ENCODE measurements around the gene APOL2. TPM values are rescaled to one million over a fixed set of nuclear protein-coding genes. Genes with fewer than 3 reads are reported as not detected.
"Not testable (repeated sequence)": the region's sequence is repeated elsewhere in the genome, so short reads cannot be mapped to it uniquely, and the experiment has no call there.

APOL2 gene
- polyA plus RNA-seq, 1 experiment = 27.8 TPM

- no peak for TF ChIP-seq CTCF (IDR thresholded peaks at IDR 0.05; ENCODE audit: insufficient read depth, low read depth, low read length)
- CTCF ChIA-PET = interaction anchor here (1.6 kb wide), 1 partner anchor 10 kb away, joined by 4 read pairs; no protein-coding TSS in a partner anchor
- Histone ChIP-seq H3K27me3 (ENCODE audit: control insufficient read depth, insufficient read depth, low read length) (no peaks in the 10 kb centered on the region), H3K4me3 (ENCODE audit: low read depth, low read length) (no peak overlapping the region), H3K36me3 (ENCODE audit: control insufficient read depth, insufficient read depth, low read length) (no peaks in the 10 kb centered on the region)
- POLR2A ChIA-PET = no interaction called here
- no peak for DNase-seq (ENCODE audit: low read depth)
Observed at GRCh38 chr22:36267896-36268485, 28.7 kb upstream of the APOL2 start.

- no peak for DNase-seq (ENCODE audit: low read depth)
- no peaks in the 10 kb centered on the region for H3K27me3 ChIP-seq (ENCODE audit: control insufficient read depth, insufficient read depth, low read length)
- no peak for TF ChIP-seq CTCF (IDR thresholded peaks at IDR 0.05; ENCODE audit: insufficient read depth, low read depth, low read length)
- CTCF ChIA-PET = interaction anchor here (1.3 kb wide), 1 partner anchor 11 kb away, joined by 5 read pairs; no protein-coding TSS in a partner anchor
- H3K4me3 ChIP-seq (ENCODE audit: low read depth, low read length) = no peak overlapping the region
- POLR2A ChIA-PET = no interaction called here
- no peaks in the 10 kb centered on the region for H3K36me3 ChIP-seq (ENCODE audit: control insufficient read depth, insufficient read depth, low read length)
Observed at GRCh38 chr22:36267058-36267457, 27.7 kb upstream of the APOL2 start.

- POLR2A ChIA-PET, CTCF ChIA-PET: not testable (repeated sequence)
Observed at GRCh38 chr22:36263886-36264664, 24.7 kb upstream of the APOL2 start.

GRCh38 chr22:36263216-36263673, 23.9 kb upstream of the APOL2 start:
- CTCF ChIA-PET; H3K36me3 ChIP-seq (ENCODE audit: control insufficient read depth, insufficient read depth, low read length); H3K27me3 ChIP-seq (ENCODE audit: control insufficient read depth, insufficient read depth, low read length); H3K4me3 ChIP-seq (ENCODE audit: low read depth, low read length); POLR2A ChIA-PET; DNase-seq (ENCODE audit: low read depth): not testable (repeated sequence)

More at GRCh38 chr22:36263886-36264664, 24.7 kb upstream of the APOL2 start:
- not testable (repeated sequence) for DNase-seq (ENCODE audit: low read depth); H3K36me3 ChIP-seq (ENCODE audit: control insufficient read depth, insufficient read depth, low read length); H3K27me3 ChIP-seq (ENCODE audit: control insufficient read depth, insufficient read depth, low read length); H3K4me3 ChIP-seq (ENCODE audit: low read depth, low read length)

GRCh38 chr22:36262307-36262706, 23.0 kb upstream of the APOL2 start:
- H3K36me3 ChIP-seq (ENCODE audit: control insufficient read depth, insufficient read depth, low read length); CTCF ChIA-PET; H3K4me3 ChIP-seq (ENCODE audit: low read depth, low read length); POLR2A ChIA-PET; H3K27me3 ChIP-seq (ENCODE audit: control insufficient read depth, insufficient read depth, low read length); DNase-seq (ENCODE audit: low read depth): not testable (repeated sequence)

GRCh38 chr22:36261675-36262074, 22.3 kb upstream of the APOL2 start:
- H3K36me3 ChIP-seq (ENCODE audit: control insufficient read depth, insufficient read depth, low read length); POLR2A ChIA-PET; H3K27me3 ChIP-seq (ENCODE audit: control insufficient read depth, insufficient read depth, low read length); DNase-seq (ENCODE audit: low read depth); H3K4me3 ChIP-seq (ENCODE audit: low read depth, low read length): not testable (repeated sequence)
- CTCF ChIA-PET = interaction anchor here (0.7 to 1.2 kb wide), 2 partner anchors 16 to 117 kb away, joined by 3 to 4 read pairs; no protein-coding TSS in a partner anchor

- no peak for TF ChIP-seq CTCF (IDR thresholded peaks at IDR 0.05; ENCODE audit: insufficient read depth, low read depth, low read length)
- no peaks in the 10 kb centered on the region for H3K27me3 ChIP-seq (ENCODE audit: control insufficient read depth, insufficient read depth, low read length)
- no peak overlapping the region for H3K4me3 ChIP-seq (ENCODE audit: low read depth, low read length)
- DNase-seq (ENCODE audit: low read depth) = no peak
- ChIA-PET CTCF (no interaction called here), POLR2A (no interaction called here)
- no peaks in the 10 kb centered on the region for H3K36me3 ChIP-seq (ENCODE audit: control insufficient read depth, insufficient read depth, low read length)
Observed at GRCh38 chr22:36259615-36260300, 20.4 kb upstream of the APOL2 start.
